ENCODE results near the gene ATXN1. TPM values are rescaled to one million over a fixed set of nuclear protein-coding genes. Genes with fewer than 3 reads are reported as not detected.

ATXN1 gene
- total RNA-seq, 1 experiment from 2014 or later = 27.0 TPM

- Histone ChIP-seq H3F3A (ENCODE audit: low read length, unreplicated experiment) (no peaks in the 10 kb centered on the region), H3K4me1 (ENCODE audit: insufficient read depth, low read length) (no peaks in the 10 kb centered on the region), H3K27ac (ENCODE audit: low read length) (no peak overlapping the region), H3K9ac (ENCODE audit: low read length) (no peak overlapping the region), H3K9me2 (replicated peaks; ENCODE audit: low read length) (no peaks in the 10 kb centered on the region), H3K9me3 (ENCODE audit: low read length) (no peaks in the 10 kb centered on the region), H3K4me2 (ENCODE audit: low read length) (no peak overlapping the region), H2AFZ (ENCODE audit: low read length) (no peak overlapping the region), H4K20me1 (ENCODE audit: low read length) (no peaks in the 10 kb centered on the region), H3K36me3 (ENCODE audit: low read depth, low read length) (no peaks in the 10 kb centered on the region), H3K4me3 (ENCODE audit: low read length) (no peak overlapping the region), H3K27me3 (ENCODE audit: low read length) (no peaks in the 10 kb centered on the region), H3K79me2 (ENCODE audit: low read length) (no peaks in the 10 kb centered on the region)
- POLR2A ChIA-PET (ENCODE audit: unreplicated experiment) = no interaction called here
- BruUV-seq (replicated peaks) = no TSS peak
- TF ChIP-seq, protein P1, sequence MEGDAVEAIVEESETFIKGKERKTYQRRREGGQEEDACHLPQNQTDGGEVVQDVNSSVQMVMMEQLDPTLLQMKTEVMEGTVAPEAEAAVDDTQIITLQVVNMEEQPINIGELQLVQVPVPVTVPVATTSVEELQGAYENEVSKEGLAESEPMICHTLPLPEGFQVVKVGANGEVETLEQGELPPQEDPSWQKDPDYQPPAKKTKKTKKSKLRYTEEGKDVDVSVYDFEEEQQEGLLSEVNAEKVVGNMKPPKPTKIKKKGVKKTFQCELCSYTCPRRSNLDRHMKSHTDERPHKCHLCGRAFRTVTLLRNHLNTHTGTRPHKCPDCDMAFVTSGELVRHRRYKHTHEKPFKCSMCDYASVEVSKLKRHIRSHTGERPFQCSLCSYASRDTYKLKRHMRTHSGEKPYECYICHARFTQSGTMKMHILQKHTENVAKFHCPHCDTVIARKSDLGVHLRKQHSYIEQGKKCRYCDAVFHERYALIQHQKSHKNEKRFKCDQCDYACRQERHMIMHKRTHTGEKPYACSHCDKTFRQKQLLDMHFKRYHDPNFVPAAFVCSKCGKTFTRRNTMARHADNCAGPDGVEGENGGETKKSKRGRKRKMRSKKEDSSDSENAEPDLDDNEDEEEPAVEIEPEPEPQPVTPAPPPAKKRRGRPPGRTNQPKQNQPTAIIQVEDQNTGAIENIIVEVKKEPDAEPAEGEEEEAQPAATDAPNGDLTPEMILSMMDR (conservative IDR thresholded peaks at IDR 0.05; ENCODE audit: low read depth, low read length) = no peak
- TF ChIP-seq EZH2 (IDR thresholded peaks at IDR 0.05; ENCODE audit: low read length, unreplicated experiment) (no peak), EZH2phosphoT487 (IDR thresholded peaks at IDR 0.05; ENCODE audit: borderline replicate concordance, low read length) (no peak)
- DNase-seq (no peak), ATAC-seq (no peak)
- intact Hi-C loops (cut with micrococcal nuclease) = no loop called here
- CTCF ChIA-PET = no interaction called here
Measured at GRCh38 chr6:16559071-16559470, 202.2 kb downstream of the ATXN1 start.

DNA sequence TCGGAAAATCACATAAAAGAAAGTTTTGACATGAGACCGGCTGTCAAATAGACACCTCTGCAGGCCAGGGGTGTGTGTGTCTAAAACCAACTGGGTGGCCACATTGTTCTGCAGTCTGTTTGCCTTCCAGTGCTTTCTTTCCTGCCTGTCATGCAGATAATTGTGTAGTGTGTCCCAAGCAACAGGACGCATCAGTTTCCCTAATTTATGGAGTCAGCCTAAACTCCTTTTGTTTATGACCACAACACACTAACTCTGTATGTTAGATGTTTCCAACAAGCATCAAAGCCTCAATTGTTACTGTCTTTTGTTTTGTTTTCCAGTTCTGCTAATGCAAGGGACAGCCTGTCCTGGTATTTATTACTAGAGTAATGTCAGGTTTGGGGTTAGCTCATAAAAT, 205.7 kb downstream of the ATXN1 start:
- H3K4me2 ChIP-seq (ENCODE audit: low read length) = no peak overlapping the region
- H3K9me3 ChIP-seq (ENCODE audit: low read length) = no peaks in the 10 kb centered on the region
- no peaks in the 10 kb centered on the region for H3K36me3 ChIP-seq (ENCODE audit: low read depth, low read length)
- H3K4me3 ChIP-seq (ENCODE audit: low read length) = no peak overlapping the region
- H3F3A ChIP-seq (ENCODE audit: low read length, unreplicated experiment) = no peaks in the 10 kb centered on the region
- ATAC-seq (no peak), DNase-seq (no peak)
- no peaks in the 10 kb centered on the region for H3K4me1 ChIP-seq (ENCODE audit: insufficient read depth, low read length)
- no peak overlapping the region for H3K27ac ChIP-seq (ENCODE audit: low read length)
- H3K9me2 ChIP-seq (replicated peaks; ENCODE audit: low read length) = no peaks in the 10 kb centered on the region
- POLR2A ChIA-PET (ENCODE audit: unreplicated experiment) = no interaction called here
- H2AFZ ChIP-seq (ENCODE audit: low read length) = no peak overlapping the region
- no peak overlapping the region for H3K9ac ChIP-seq (ENCODE audit: low read length)
- no peaks in the 10 kb centered on the region for H3K27me3 ChIP-seq (ENCODE audit: low read length)
- intact Hi-C loops (cut with micrococcal nuclease) = no loop called here
- no peaks in the 10 kb centered on the region for H3K79me2 ChIP-seq (ENCODE audit: low read length)
- CTCF ChIA-PET = no interaction called here
- BruUV-seq (replicated peaks) = no TSS peak
- no peaks in the 10 kb centered on the region for H4K20me1 ChIP-seq (ENCODE audit: low read length)
- TF ChIP-seq EZH2 (IDR thresholded peaks at IDR 0.05; ENCODE audit: low read length, unreplicated experiment) (no peak), EZH2phosphoT487 (IDR thresholded peaks at IDR 0.05; ENCODE audit: borderline replicate concordance, low read length) (no peak)
- TF ChIP-seq, protein P1 (conservative IDR thresholded peaks at IDR 0.05; ENCODE audit: low read depth, low read length) = no peak

DNA sequence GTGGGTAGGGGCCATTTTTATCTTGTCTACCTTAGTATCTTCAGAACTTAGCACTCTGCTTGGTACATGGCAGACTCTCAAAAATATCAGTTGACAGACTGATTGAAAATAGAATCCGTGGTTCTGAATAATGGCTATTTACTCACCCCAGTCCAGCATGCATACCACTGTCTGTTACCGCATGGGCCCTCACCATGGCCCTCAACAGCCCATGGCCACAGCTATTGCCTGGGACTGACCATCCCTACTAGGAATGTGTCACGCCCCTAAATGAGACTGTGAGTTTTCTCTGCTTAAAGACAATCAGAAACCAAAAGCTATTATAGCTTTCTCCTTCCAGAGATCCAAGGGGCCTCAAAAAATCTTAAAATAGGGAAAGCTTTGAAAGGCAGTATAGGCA, 207.7 kb downstream of the ATXN1 start:
- DNase-seq (no peak), ATAC-seq (no peak)
- Histone ChIP-seq H2AFZ (ENCODE audit: low read length) (no peak overlapping the region), H3K27ac (ENCODE audit: low read length) (no peak overlapping the region), H3K9me3 (ENCODE audit: low read length) (no peaks in the 10 kb centered on the region), H3K27me3 (ENCODE audit: low read length) (no peaks in the 10 kb centered on the region), H3F3A (ENCODE audit: low read length, unreplicated experiment) (no peaks in the 10 kb centered on the region), H3K4me3 (ENCODE audit: low read length) (no peak overlapping the region), H3K36me3 (ENCODE audit: low read depth, low read length) (no peaks in the 10 kb centered on the region), H3K4me2 (ENCODE audit: low read length) (no peak overlapping the region), H3K9ac (ENCODE audit: low read length) (no peak overlapping the region), H4K20me1 (ENCODE audit: low read length) (no peaks in the 10 kb centered on the region), H3K79me2 (ENCODE audit: low read length) (no peaks in the 10 kb centered on the region), H3K9me2 (replicated peaks; ENCODE audit: low read length) (no peaks in the 10 kb centered on the region), H3K4me1 (ENCODE audit: insufficient read depth, low read length) (no peaks in the 10 kb centered on the region)
- intact Hi-C loops (cut with micrococcal nuclease) = no loop called here
- POLR2A ChIA-PET (ENCODE audit: unreplicated experiment) = no interaction called here
- TF ChIP-seq EZH2phosphoT487 (IDR thresholded peaks at IDR 0.05; ENCODE audit: borderline replicate concordance, low read length) (no peak), EZH2 (IDR thresholded peaks at IDR 0.05; ENCODE audit: low read length, unreplicated experiment) (no peak)
- TF ChIP-seq, protein P1 (conservative IDR thresholded peaks at IDR 0.05; ENCODE audit: low read depth, low read length) = no peak
- no TSS peak for BruUV-seq (replicated peaks)
- CTCF ChIA-PET = no interaction called here

All from PC-3 (cell line).